HG03175 (cell line): ENCODE measurements around the gene UBN1.
A peak's percentile ranks its signal among the peaks of the same experiment; 100 is the strongest.

Experiments used
- ATAC-seq: cut with Tn5 transposase; IDR thresholded peaks from one replicate; pipeline ENCODE4 v1.9.1; 2021; ENCODE audit warnings: mild to moderate bottlenecking, moderate library complexity; ENCODE audit not compliant: unreplicated experiment

The UBN1 gene

GRCh38 chr16:4855804-4856203, 8.5 kb downstream of the UBN1 start:
- ATAC-seq = no peak

GRCh38 chr16:4859190-4859899, 12.1 kb downstream of the UBN1 start:
- no peak for ATAC-seq

- ATAC-seq = no peak
Measured at GRCh38 chr16:4859900-4860255, 12.6 kb downstream of the UBN1 start.

- ATAC-seq = no peak
Measured at GRCh38 chr16:4860727-4861342, 13.6 kb downstream of the UBN1 start.

- no peak for ATAC-seq
Measured at GRCh38 chr16:4862639-4863038, 15.4 kb downstream of the UBN1 start.

- no peak for ATAC-seq
Measured at GRCh38 chr16:4864728-4865127, 17.4 kb downstream of the UBN1 start.

GRCh38 chr16:4865231-4865860, 18.1 kb downstream of the UBN1 start:
- no peak for ATAC-seq

GRCh38 chr16:4866586-4866985, 19.3 kb downstream of the UBN1 start:
- ATAC-seq = no peak

- peak; percentile 76 for ATAC-seq
Measured at GRCh38 chr16:4868026-4868425, 20.7 kb downstream of the UBN1 start.

GRCh38 chr16:4868535-4868934, 21.3 kb downstream of the UBN1 start:
- no peak for ATAC-seq

- no peak for ATAC-seq
Measured at GRCh38 chr16:4869147-4869805, 22.0 kb downstream of the UBN1 start.

GRCh38 chr16:4870138-4870671, 22.9 kb downstream of the UBN1 start:
- no peak for ATAC-seq

GRCh38 chr16:4871071-4871470, 23.8 kb downstream of the UBN1 start:
- ATAC-seq = no peak

- ATAC-seq = no peak
Measured at GRCh38 chr16:4873091-4873490, 25.8 kb downstream of the UBN1 start.

- ATAC-seq = no peak
Measured at GRCh38 chr16:4874666-4875065, 27.4 kb downstream of the UBN1 start.

GRCh38 chr16:4876646-4877379, 29.5 kb downstream of the UBN1 start:
- no peak for ATAC-seq

- ATAC-seq = no peak
Measured at GRCh38 chr16:4877380-4877685, 30.1 kb downstream of the UBN1 start.

GRCh38 chr16:4879049-4879448, 31.8 kb downstream of the UBN1 start:
- ATAC-seq = no peak

- ATAC-seq = no peak
Measured at GRCh38 chr16:4880006-4880580, 32.8 kb downstream of the UBN1 start.

GRCh38 chr16:4882000-4882632, 34.8 kb downstream of the UBN1 start:
- ATAC-seq = no peak
